C4-2B (cell line): ENCODE data around the gene PIAS1.

ENCODE experiments used
- CTCF ChIP-seq: fragments of 450-650 bp; conservative IDR thresholded peaks from 2 replicates; pipeline ENCODE4 v1.5.1; 2017; ENCODE audit warnings: mild to moderate bottlenecking
- ZFX ChIP-seq: fragments of 450-650 bp; IDR thresholded peaks from 2 replicates; pipeline ENCODE4 v1.6.1; 2017

GRCh38 chr15:68091743-68092142 lies 37.6 kb downstream of the PIAS1 start:
- TF ChIP-seq CTCF (no peak), ZFX (no peak)
